Adrenal gland (tissue), 5 donors: Measurements from ENCODE around the gene MED23.

Experiments used
- POLR2A ChIP-seq, 2 donors: fragments of 450-650 bp; IDR thresholded peaks; one replicate each; pipeline ENCODE4 v1.6.1; 2017; ENCODE audit warnings: antibody characterized with exemption in 2 of 2, mild to moderate bottlenecking in 2 of 2, moderate library complexity in 1 of 2
- TF ChIP-seq, protein P1 (sequence below), 6 experiments: fragments of 450-650 bp in 4 of 6; fragments of 200-600 bp in 2 of 6; sonication (generic) in 1 of 6; IDR thresholded peaks; 1 replicate in 5 of 6; 2 replicates in 1 of 6; pipeline versions ENCODE4 v1.5.1 to v1.8.0; 2016 to 2021; ENCODE audit warnings: antibody characterized with exemption in 6 of 6, mild to moderate bottlenecking in 2 of 6, moderate library complexity in 1 of 6
- donor health status: DM: no; HTN: no; CAD: no.

DNA sequence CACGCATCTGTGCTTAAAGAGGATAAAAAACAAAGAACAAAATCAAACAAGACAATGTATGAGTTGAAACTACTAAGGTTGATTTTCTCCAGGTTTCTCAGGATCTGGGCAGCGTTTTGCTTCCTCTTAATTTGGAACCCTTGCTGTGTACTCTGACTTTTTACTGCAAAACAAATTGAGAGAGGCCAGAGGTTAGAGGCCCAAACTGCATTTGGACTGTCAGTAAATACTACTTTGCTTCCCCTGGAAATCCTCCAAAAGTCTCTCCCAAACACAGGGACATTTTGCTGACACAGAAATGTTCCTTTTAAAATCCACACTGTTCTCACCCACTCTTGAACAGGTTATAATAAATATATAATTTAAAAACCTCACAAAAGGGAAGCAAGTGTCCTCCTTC lies 53.9 kb downstream of the MED23 start:
- no peak for TF ChIP-seq POLR2A (IDR thresholded peaks at IDR 0.05)
- TF ChIP-seq, protein P1, sequence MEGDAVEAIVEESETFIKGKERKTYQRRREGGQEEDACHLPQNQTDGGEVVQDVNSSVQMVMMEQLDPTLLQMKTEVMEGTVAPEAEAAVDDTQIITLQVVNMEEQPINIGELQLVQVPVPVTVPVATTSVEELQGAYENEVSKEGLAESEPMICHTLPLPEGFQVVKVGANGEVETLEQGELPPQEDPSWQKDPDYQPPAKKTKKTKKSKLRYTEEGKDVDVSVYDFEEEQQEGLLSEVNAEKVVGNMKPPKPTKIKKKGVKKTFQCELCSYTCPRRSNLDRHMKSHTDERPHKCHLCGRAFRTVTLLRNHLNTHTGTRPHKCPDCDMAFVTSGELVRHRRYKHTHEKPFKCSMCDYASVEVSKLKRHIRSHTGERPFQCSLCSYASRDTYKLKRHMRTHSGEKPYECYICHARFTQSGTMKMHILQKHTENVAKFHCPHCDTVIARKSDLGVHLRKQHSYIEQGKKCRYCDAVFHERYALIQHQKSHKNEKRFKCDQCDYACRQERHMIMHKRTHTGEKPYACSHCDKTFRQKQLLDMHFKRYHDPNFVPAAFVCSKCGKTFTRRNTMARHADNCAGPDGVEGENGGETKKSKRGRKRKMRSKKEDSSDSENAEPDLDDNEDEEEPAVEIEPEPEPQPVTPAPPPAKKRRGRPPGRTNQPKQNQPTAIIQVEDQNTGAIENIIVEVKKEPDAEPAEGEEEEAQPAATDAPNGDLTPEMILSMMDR (IDR thresholded peaks at IDR 0.05): no peak
